AML-193 (cell line): ENCODE measurements around the gene DERA.
"Not testable (repeated sequence)": the region's sequence is repeated elsewhere in the genome, so short reads cannot be mapped to it uniquely, and the experiment has no call there.

Experiments
- DNase-seq, 2 experiments: peaks; one replicate each; lab custom pipeline; 2025; lab: John Stamatoyannopoulos, UW

Gene DERA

GRCh38 chr12:15910864-15911721 is at the start of gene DERA:
Gene DERA (plus strand): TSS chr12:15911332. CDS start chr12:15911384, 52 bp downstream.
- peak; percentile 50 to 61 for DNase-seq

- no peak for DNase-seq
These were observed 49.7 kb upstream of the DERA start for GRCh38 chr12:15861404-15861803.

GRCh38 chr12:15862840-15863239 is 48.3 kb upstream of the DERA start:
- no peak for DNase-seq

- no peak for DNase-seq
These were observed 47.8 kb upstream of the DERA start for GRCh38 chr12:15863372-15863771.

GRCh38 chr12:15863984-15864383 is 47.1 kb upstream of the DERA start:
- peak; percentile 93 to 94 for DNase-seq

- no peak for DNase-seq
These were observed 42.9 kb upstream of the DERA start for GRCh38 chr12:15868186-15868585.

GRCh38 chr12:15873556-15873955 is 37.6 kb upstream of the DERA start:
- DNase-seq: no peak

GRCh38 chr12:15874556-15875145 is 36.5 kb upstream of the DERA start:
- DNase-seq: not testable (repeated sequence)

- DNase-seq: no peak
These were observed 35.3 kb upstream of the DERA start for GRCh38 chr12:15875863-15876262.

- no peak for DNase-seq
These were observed 31.7 kb upstream of the DERA start for GRCh38 chr12:15879413-15879812.

GRCh38 chr12:15880721-15881120 is 30.4 kb upstream of the DERA start:
- DNase-seq: no peak

GRCh38 chr12:15882118-15882971 is 28.8 kb upstream of the DERA start, which contains the start of gene STRAP:
Gene STRAP (plus strand): TSS chr12:15882387. CDS start chr12:15882708, 321 bp downstream.
- peak; percentile 93 to 97 for DNase-seq

- DNase-seq: no peak
These were observed 27.6 kb upstream of the DERA start for GRCh38 chr12:15883536-15883935.

- no peak for DNase-seq
These were observed 24.6 kb upstream of the DERA start for GRCh38 chr12:15886372-15887042.

- no peak for DNase-seq
These were observed 23.9 kb upstream of the DERA start for GRCh38 chr12:15887043-15887817.

GRCh38 chr12:15892645-15893259 is 18.4 kb upstream of the DERA start:
- no peak for DNase-seq

GRCh38 chr12:15893260-15893659 is 17.9 kb upstream of the DERA start:
- no peak for DNase-seq

GRCh38 chr12:15896867-15897266 is 14.3 kb upstream of the DERA start:
- no peak for DNase-seq

- DNase-seq: no peak
These were observed 13.7 kb upstream of the DERA start for GRCh38 chr12:15897433-15897832.

- DNase-seq: peak; percentile 38 to 55
These were observed 11.8 kb upstream of the DERA start for GRCh38 chr12:15899282-15899870.
